Suppressor macrophage treated with lipopolysaccharide for 4 hours (primary cell): Measurements from ENCODE around the gene KLHDC7B.

Experiments
- DNase-seq: peaks from one replicate; pipeline ENCODE4 v3.0.0-alpha.2; 2020

KLHDC7B gene

GRCh38 chr22:50599816-50600455 is 54.2 kb downstream of the KLHDC7B start:
- DNase-seq: peak; percentile 29

GRCh38 chr22:50600538-50600937 is 54.8 kb downstream of the KLHDC7B start, which contains the start of gene MAPK8IP2:
TSS of gene MAPK8IP2 (plus strand) at chr22:50600793. CDS start at chr22:50600819, 26 bp downstream.
- DNase-seq: no peak
